Measurements from ENCODE around the gene SH2B2.

The SH2B2 gene

DNA sequence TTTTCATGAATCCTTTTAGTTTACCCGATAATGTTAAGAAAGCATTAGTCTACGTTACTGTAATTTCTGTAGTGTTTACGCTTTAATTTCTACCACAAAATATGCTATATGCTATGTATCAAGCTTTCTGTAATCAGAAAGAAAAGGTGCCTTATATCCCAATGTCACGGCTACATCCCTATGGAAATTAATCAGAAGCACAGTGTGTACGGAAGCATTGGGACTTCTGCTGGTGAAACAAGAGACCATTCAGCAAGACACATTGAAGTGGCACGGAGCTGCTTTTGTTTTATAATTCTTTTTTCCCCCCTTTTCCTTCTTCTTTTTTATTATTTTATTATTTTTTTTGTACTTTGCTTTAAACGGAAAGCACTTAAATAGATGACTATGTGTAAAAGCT lies 31.2 kb upstream of the SH2B2 start:
- no peaks in the 10 kb centered on the region; the same call in 1 of the 2 replicates for H3K4me1 ChIP-seq
- in situ Hi-C loops (cut with MboI; ENCODE audit: low sequenced_read_pairs): loop anchor here (25.0 kb wide), 1 partner anchor 1118 kb away; the partner anchor contains the start of gene SERPINE1
- DNase-seq (ENCODE audit: low spot score in 2 of 2): no peak
- H3K9me3 ChIP-seq: no peaks in the 10 kb centered on the region
- H3K36me3 ChIP-seq (replicated peaks): no peaks in the 10 kb centered on the region
- H3K27me3 ChIP-seq (ENCODE audit: low read depth): no peaks in the 10 kb centered on the region
- H3K4me3 ChIP-seq: no peak overlapping the region

GRCh38 chr7:102255916-102256315 lies 30.8 kb upstream of the SH2B2 start:
- no peaks in the 10 kb centered on the region for H3K9me3 ChIP-seq
- H3K4me3 ChIP-seq: no peak overlapping the region
- no peaks in the 10 kb centered on the region for H3K27me3 ChIP-seq (ENCODE audit: low read depth)
- no peak for DNase-seq (ENCODE audit: low spot score in 2 of 2)
- no peaks in the 10 kb centered on the region for H3K36me3 ChIP-seq (replicated peaks)
- in situ Hi-C loops (cut with MboI; ENCODE audit: low sequenced_read_pairs): loop anchor here (25.0 kb wide), 1 partner anchor 1119 kb away; the partner anchor contains the start of gene SERPINE1
- H3K4me1 ChIP-seq: no peaks in the 10 kb centered on the region; the same call in 1 of the 2 replicates

GRCh38 chr7:102258073-102258748 lies 28.5 kb upstream of the SH2B2 start:
- no peaks in the 10 kb centered on the region for H3K9me3 ChIP-seq
- DNase-seq (ENCODE audit: low spot score in 2 of 2): no peak
- no peak overlapping the region for H3K4me3 ChIP-seq
- in situ Hi-C loops (cut with MboI; ENCODE audit: low sequenced_read_pairs): loop anchor here (25.0 kb wide), 1 partner anchor 1121 kb away; the partner anchor contains the start of gene SERPINE1
- no peaks in the 10 kb centered on the region; the same call in 1 of the 2 replicates for H3K4me1 ChIP-seq
- H3K36me3 ChIP-seq (replicated peaks): no peaks in the 10 kb centered on the region
- no peaks in the 10 kb centered on the region for H3K27me3 ChIP-seq (ENCODE audit: low read depth)

- Histone ChIP-seq H3K36me3 (replicated peaks) (no peaks in the 10 kb centered on the region), H3K9me3 (no peaks in the 10 kb centered on the region), H3K27me3 (ENCODE audit: low read depth) (no peaks in the 10 kb centered on the region), H3K4me3 (no peak overlapping the region), H3K4me1 (no peaks in the 10 kb centered on the region; the same call in 1 of the 2 replicates)
- DNase-seq (ENCODE audit: low spot score in 2 of 2): no peak
- in situ Hi-C loops (cut with MboI; ENCODE audit: low sequenced_read_pairs): loop anchor here (25.0 kb wide), 1 partner anchor 1121 kb away; the partner anchor contains the start of gene SERPINE1
These were observed 27.9 kb upstream of the SH2B2 start for GRCh38 chr7:102258749-102259107.

GRCh38 chr7:102260856-102261255 lies 25.8 kb upstream of the SH2B2 start:
- Histone ChIP-seq H3K4me3 (no peak overlapping the region), H3K4me1 (no peaks in the 10 kb centered on the region; the same call in 1 of the 2 replicates), H3K9me3 (no peaks in the 10 kb centered on the region), H3K27me3 (ENCODE audit: low read depth) (no peaks in the 10 kb centered on the region), H3K36me3 (replicated peaks) (no peaks in the 10 kb centered on the region)
- in situ Hi-C loops (cut with MboI; ENCODE audit: low sequenced_read_pairs): loop anchor here (25.0 kb wide), 1 partner anchor 1124 kb away; the partner anchor contains the start of gene SERPINE1
- DNase-seq (ENCODE audit: low spot score in 2 of 2): peak in 1 of 2 experiments; percentile 26

DNA sequence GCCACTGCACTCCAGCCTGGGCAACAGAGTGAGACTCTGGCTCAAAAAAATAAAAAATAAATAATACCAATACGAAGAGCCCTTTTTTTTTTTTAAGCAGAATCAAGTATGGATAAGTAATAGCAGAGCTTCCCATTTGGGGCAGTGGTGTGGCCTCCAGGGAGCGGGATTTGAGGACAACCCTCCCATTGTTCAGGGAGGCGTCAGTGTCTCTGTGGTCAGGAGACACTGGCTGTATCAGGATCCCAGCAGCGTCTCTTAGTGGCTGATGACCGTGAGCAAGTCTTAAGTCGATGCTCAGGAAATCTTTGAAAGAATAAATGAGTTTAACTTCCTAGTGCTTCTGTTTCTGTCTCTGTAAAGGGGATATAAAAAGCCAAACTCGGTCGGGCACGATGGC lies 25.2 kb upstream of the SH2B2 start:
- H3K9me3 ChIP-seq: no peaks in the 10 kb centered on the region
- no peaks in the 10 kb centered on the region for H3K27me3 ChIP-seq (ENCODE audit: low read depth)
- no peak overlapping the region for H3K4me3 ChIP-seq
- no peaks in the 10 kb centered on the region for H3K36me3 ChIP-seq (replicated peaks)
- in situ Hi-C loops (cut with MboI; ENCODE audit: low sequenced_read_pairs): loop anchor here (25.0 kb wide), 1 partner anchor 1124 kb away; the partner anchor contains the start of gene SERPINE1
- DNase-seq (ENCODE audit: low spot score in 2 of 2): no peak
- no peaks in the 10 kb centered on the region; the same call in 1 of the 2 replicates for H3K4me1 ChIP-seq

- in situ Hi-C loops (cut with MboI; ENCODE audit: low sequenced_read_pairs): loop anchor here (25.0 kb wide), 1 partner anchor 1125 kb away; the partner anchor contains the start of gene SERPINE1
- Histone ChIP-seq H3K4me1 (no peaks in the 10 kb centered on the region; the same call in 1 of the 2 replicates), H3K4me3 (no peak overlapping the region), H3K9me3 (no peaks in the 10 kb centered on the region), H3K36me3 (replicated peaks) (no peaks in the 10 kb centered on the region), H3K27me3 (ENCODE audit: low read depth) (no peaks in the 10 kb centered on the region)
- no peak for DNase-seq (ENCODE audit: low spot score in 2 of 2)
These were observed 24.1 kb upstream of the SH2B2 start for GRCh38 chr7:102262546-102262945.

DNA sequence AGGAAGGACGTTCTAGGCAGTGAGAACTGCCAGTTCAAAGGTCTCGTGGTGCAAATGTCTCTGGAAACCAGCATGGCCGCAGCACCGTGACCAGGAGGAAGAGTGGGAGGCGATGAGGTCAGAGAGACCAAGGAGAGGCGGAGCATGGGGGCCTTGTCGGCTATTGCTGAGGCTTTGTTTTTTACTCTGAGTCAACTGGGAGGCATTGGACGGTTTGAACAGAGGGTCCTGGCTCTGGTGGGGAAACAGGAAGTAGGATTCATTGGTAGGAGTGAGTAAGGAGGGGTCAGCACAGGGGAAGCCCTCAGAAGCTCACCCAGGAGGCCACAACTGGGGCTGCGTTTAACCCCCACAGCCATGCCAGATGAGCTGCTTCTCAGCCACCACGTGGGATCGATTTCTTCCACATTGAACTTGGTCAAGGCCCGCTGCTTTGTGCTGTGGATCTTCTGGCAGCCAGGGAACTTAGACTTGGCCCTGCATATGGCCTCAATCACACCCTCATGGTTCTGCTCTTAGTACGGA lies 22.2 kb upstream of the SH2B2 start:
- Histone ChIP-seq H3K9me3 (no peaks in the 10 kb centered on the region), H3K36me3 (replicated peaks) (no peaks in the 10 kb centered on the region), H3K4me1 (no peaks in the 10 kb centered on the region), H3K27me3 (ENCODE audit: low read depth) (no peaks in the 10 kb centered on the region), H3K4me3 (no peak overlapping the region)
- in situ Hi-C loops (cut with MboI; ENCODE audit: low sequenced_read_pairs): loop anchor here (25.0 kb wide), 1 partner anchor 1127 kb away; the partner anchor contains the start of gene SERPINE1
- no peak for DNase-seq (ENCODE audit: low spot score in 2 of 2)

- in situ Hi-C loops (cut with MboI; ENCODE audit: low sequenced_read_pairs): loop anchor here (25.0 kb wide), 1 partner anchor 1129 kb away; the partner anchor contains the start of gene SERPINE1
- Histone ChIP-seq H3K36me3 (replicated peaks) (no peaks in the 10 kb centered on the region), H3K4me1 (no peaks in the 10 kb centered on the region), H3K4me3 (no peak overlapping the region), H3K9me3 (no peaks in the 10 kb centered on the region), H3K27me3 (ENCODE audit: low read depth) (no peaks in the 10 kb centered on the region)
- no peak for DNase-seq (ENCODE audit: low spot score in 2 of 2)
These were observed 20.1 kb upstream of the SH2B2 start for GRCh38 chr7:102266541-102266940.

DNA sequence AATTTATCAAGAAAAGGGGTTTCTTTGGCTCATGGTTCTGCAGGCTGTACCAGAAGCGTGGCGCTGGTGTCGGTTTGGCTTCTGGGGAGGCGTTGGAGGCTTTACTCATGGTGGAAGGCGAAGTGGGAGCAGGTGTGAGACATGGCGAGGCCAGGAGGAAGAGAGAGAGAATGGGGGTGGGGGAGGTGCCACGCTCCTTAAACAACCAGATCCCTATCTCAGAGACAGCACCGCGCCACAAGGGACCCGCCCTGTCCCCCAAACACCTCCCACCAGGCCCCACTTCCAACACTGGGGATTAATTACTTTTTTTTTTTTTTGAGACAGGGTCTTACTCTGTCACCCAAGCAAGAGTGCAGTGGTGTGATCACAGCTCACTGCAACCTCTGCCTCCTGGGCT lies 18.0 kb upstream of the SH2B2 start:
- no peaks in the 10 kb centered on the region for H3K9me3 ChIP-seq
- H3K27me3 ChIP-seq (ENCODE audit: low read depth): no peaks in the 10 kb centered on the region
- DNase-seq (ENCODE audit: low spot score in 2 of 2): no peak
- H3K4me3 ChIP-seq: no peak overlapping the region
- H3K36me3 ChIP-seq (replicated peaks): no peaks in the 10 kb centered on the region
- no peaks in the 10 kb centered on the region for H3K4me1 ChIP-seq
- in situ Hi-C loops (cut with MboI; ENCODE audit: low sequenced_read_pairs): loop anchor here (25.0 kb wide), 1 partner anchor 1131 kb away; the partner anchor contains the start of gene SERPINE1

GRCh38 chr7:102270178-102270887 lies 16.3 kb upstream of the SH2B2 start:
- in situ Hi-C loops (cut with MboI; ENCODE audit: low sequenced_read_pairs): loop anchor here (5.0 to 25.0 kb wide), 2 partner anchors 728 to 1133 kb away; partner anchors contain the start of gene SERPINE1
- Histone ChIP-seq H3K27me3 (ENCODE audit: low read depth) (no peaks in the 10 kb centered on the region), H3K9me3 (no peaks in the 10 kb centered on the region), H3K4me3 (no peak overlapping the region), H3K4me1 (no peaks in the 10 kb centered on the region), H3K36me3 (replicated peaks) (no peaks in the 10 kb centered on the region)
- DNase-seq (ENCODE audit: low spot score in 2 of 2): no peak

DNA sequence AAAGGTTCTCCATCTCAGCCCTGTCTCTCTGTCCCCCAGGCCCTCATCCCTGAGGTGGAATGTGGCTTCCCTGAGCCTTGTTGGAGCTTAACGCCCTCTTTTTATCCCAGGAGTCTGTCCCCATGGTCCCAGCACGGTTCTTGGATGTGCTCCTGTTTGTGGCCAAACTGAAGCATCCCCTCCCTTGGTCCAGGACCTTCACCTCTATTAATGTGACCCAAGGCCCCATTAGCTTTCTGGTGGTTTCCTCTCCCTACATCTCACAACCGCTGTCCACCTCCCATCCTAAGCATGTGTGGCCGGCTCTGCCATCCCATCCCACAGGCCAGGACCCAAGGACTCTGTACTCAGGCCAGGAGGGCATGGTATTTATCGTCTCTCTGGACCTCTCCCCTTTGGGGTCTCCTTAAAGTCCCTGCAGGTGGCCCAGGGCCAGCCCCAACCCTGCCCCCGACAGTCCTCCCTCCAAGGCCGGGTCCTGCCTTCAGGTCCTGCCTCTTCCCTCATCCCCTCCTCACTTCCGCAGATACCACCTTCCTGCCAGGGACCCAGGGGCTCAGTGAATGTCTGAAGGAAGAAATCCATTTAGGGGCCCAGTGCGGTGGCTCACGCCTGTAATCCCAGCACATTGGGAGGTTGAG lies 15.4 kb upstream of the SH2B2 start:
- no peak overlapping the region for H3K4me3 ChIP-seq
- H3K4me1 ChIP-seq: no peaks in the 10 kb centered on the region
- no peaks in the 10 kb centered on the region for H3K9me3 ChIP-seq
- in situ Hi-C loops (cut with MboI; ENCODE audit: low sequenced_read_pairs): loop anchor here (5.0 to 25.0 kb wide), 2 partner anchors 729 to 1134 kb away; partner anchors contain the start of gene SERPINE1
- H3K36me3 ChIP-seq (replicated peaks): no peaks in the 10 kb centered on the region
- no peaks in the 10 kb centered on the region for H3K27me3 ChIP-seq (ENCODE audit: low read depth)
- no peak for DNase-seq (ENCODE audit: low spot score in 2 of 2)

Measured in HAP-1 (cell line).